Measurements from ENCODE around the gene TPSB2. TPM values are rescaled to one million over a fixed set of nuclear protein-coding genes. Genes with fewer than 3 reads are reported as not detected.
A peak's percentile ranks its signal among the peaks of the same experiment; 100 is the strongest.
"Not testable (repeated sequence)": the region's sequence is repeated elsewhere in the genome, so short reads cannot be mapped to it uniquely, and the experiment has no call there.

Gene TPSB2
- polyA plus RNA-seq (ENCODE audit: insufficient read length in 12 of 12), result 1 to 10 TPM in 10 of 12 donors, not detected in 2; 1.0 to 9.9 (median 4.3) TPM
- long read RNA-seq, donor 1, partial matches to known transcripts, result 0 of 1 reads
- long read RNA-seq, donor 1, other reads (novel, unspliced or antisense), result 0 of 1 reads
- long read RNA-seq, donor 2, result 0 reads
- long read RNA-seq, donor 3, result 0 reads
- long read RNA-seq, donor 4, result 0 reads
- long read RNA-seq, donor 5, result 0 reads
- long read RNA-seq, donor 6, result 0 reads
- long read RNA-seq, donor 7, result 0 reads
- long read RNA-seq, donor 8, partial matches to known transcripts, result 0 of 1 reads
- long read RNA-seq, donor 8, other reads (novel, unspliced or antisense), result 0 of 1 reads
- long read RNA-seq, donor 9, partial matches to known transcripts, result 0 of 2 reads
- long read RNA-seq, donor 9, other reads (novel, unspliced or antisense), result 0 of 2 reads
- long read RNA-seq, donor 10, partial matches to known transcripts, result 0 of 2 reads
- long read RNA-seq, donor 10, other reads (novel, unspliced or antisense), result 0 of 2 reads
- long read RNA-seq, donor 11, result 0 reads

- DNase-seq, result not testable (repeated sequence)
These were observed at the start of gene TPSB2 for GRCh38 chr16:1230084-1230470. Gene TPSB2, minus strand, starts transcription at chr16:1230184. Its CDS starts 233 bp downstream, at chr16:1229951.

- no peak for DNase-seq
These were observed 49.3 kb upstream of the TPSB2 start for GRCh38 chr16:1279081-1279944.

- DNase-seq, result no peak
These were observed 48.5 kb upstream of the TPSB2 start for GRCh38 chr16:1278477-1278876.

- no peak for DNase-seq
These were observed 47.8 kb upstream of the TPSB2 start for GRCh38 chr16:1277617-1278282.

GRCh38 chr16:1277151-1277598 is 47.2 kb upstream of the TPSB2 start:
- DNase-seq, result no peak

GRCh38 chr16:1276580-1276878 is 46.5 kb upstream of the TPSB2 start:
- no peak for DNase-seq

GRCh38 chr16:1275791-1276579 is 46.0 kb upstream of the TPSB2 start:
- no peak for DNase-seq

- no peak for DNase-seq
These were observed 44.8 kb upstream of the TPSB2 start for GRCh38 chr16:1274767-1275166.

GRCh38 chr16:1273816-1274215 is 43.8 kb upstream of the TPSB2 start:
- no peak for DNase-seq

- DNase-seq, result no peak
These were observed 42.6 kb upstream of the TPSB2 start for GRCh38 chr16:1272453-1273198.

- DNase-seq, result peak; percentile 24
These were observed 41.9 kb upstream of the TPSB2 start for GRCh38 chr16:1271724-1272413.

- DNase-seq, result no peak
These were observed 41.4 kb upstream of the TPSB2 start for GRCh38 chr16:1271380-1271723.

- DNase-seq, result not testable (repeated sequence)
These were observed 39.4 kb upstream of the TPSB2 start for GRCh38 chr16:1269418-1269817.

- DNase-seq, result no peak
These were observed 35.8 kb upstream of the TPSB2 start for GRCh38 chr16:1265826-1266225.

GRCh38 chr16:1265090-1265630 is 35.2 kb upstream of the TPSB2 start:
- no peak for DNase-seq

GRCh38 chr16:1264345-1265089 is 34.5 kb upstream of the TPSB2 start:
- DNase-seq, result no peak

GRCh38 chr16:1263591-1264344 is 33.8 kb upstream of the TPSB2 start:
- no peak for DNase-seq

- DNase-seq, result no peak
These were observed 32.9 kb upstream of the TPSB2 start for GRCh38 chr16:1262846-1263221.

All from muscle of arm (tissue), 14 donors.